Measurements from ENCODE around the gene ANAPC10.

DNA sequence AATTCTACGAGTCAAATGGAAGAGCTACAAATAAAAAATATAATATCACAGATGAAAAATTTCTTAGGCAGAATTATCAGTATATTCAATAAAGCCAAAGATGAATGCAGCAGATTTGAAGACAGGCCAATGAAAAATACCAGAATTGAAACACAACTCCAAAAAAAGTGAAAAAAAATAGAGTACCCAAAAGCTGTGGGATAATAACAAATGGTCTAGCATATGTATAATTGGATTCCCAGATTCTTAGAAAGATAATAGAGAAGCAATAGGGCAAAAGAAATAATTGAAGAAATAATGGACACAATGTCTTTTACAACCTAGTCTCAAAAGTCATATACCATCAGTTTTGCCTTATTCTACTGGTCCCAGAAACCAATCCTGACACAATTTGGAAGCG lies 4.4 kb downstream of the ANAPC10 start:
- TF ChIP-seq, protein P1, sequence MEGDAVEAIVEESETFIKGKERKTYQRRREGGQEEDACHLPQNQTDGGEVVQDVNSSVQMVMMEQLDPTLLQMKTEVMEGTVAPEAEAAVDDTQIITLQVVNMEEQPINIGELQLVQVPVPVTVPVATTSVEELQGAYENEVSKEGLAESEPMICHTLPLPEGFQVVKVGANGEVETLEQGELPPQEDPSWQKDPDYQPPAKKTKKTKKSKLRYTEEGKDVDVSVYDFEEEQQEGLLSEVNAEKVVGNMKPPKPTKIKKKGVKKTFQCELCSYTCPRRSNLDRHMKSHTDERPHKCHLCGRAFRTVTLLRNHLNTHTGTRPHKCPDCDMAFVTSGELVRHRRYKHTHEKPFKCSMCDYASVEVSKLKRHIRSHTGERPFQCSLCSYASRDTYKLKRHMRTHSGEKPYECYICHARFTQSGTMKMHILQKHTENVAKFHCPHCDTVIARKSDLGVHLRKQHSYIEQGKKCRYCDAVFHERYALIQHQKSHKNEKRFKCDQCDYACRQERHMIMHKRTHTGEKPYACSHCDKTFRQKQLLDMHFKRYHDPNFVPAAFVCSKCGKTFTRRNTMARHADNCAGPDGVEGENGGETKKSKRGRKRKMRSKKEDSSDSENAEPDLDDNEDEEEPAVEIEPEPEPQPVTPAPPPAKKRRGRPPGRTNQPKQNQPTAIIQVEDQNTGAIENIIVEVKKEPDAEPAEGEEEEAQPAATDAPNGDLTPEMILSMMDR (IDR thresholded peaks at IDR 0.05), result no peak
- TF ChIP-seq POLR2A (IDR thresholded peaks at IDR 0.05), result no peak
